Measurements from ENCODE around the gene GDPD1.

The GDPD1 gene

GRCh38 chr17:59238906-59239305 lies 18.6 kb downstream of the GDPD1 start:
- Histone ChIP-seq H3K27ac (ENCODE audit: low read depth, low read length) (no peak overlapping the region), H3K79me2 (ENCODE audit: control insufficient read depth, insufficient read depth, low read length, unreplicated experiment) (no peaks in the 10 kb centered on the region), H3K27me3 (ENCODE audit: insufficient read depth, low read length) (no peaks in the 10 kb centered on the region), H3K36me3 (ENCODE audit: insufficient read depth, low read length) (no peaks in the 10 kb centered on the region), H3K4me3 (ENCODE audit: low read depth, low read length) (no peak overlapping the region), H3K4me1 (ENCODE audit: control insufficient read depth, insufficient read depth, low read length, unreplicated experiment) (no peaks in the 10 kb centered on the region), H2AFZ (ENCODE audit: low read length, unreplicated experiment) (no peak overlapping the region)

- Histone ChIP-seq H3K4me3 (ENCODE audit: low read depth, low read length) (no peak overlapping the region), H3K27me3 (ENCODE audit: insufficient read depth, low read length) (no peaks in the 10 kb centered on the region), H2AFZ (ENCODE audit: low read length, unreplicated experiment) (no peak overlapping the region), H3K36me3 (ENCODE audit: insufficient read depth, low read length) (no peaks in the 10 kb centered on the region), H3K4me1 (ENCODE audit: control insufficient read depth, insufficient read depth, low read length, unreplicated experiment) (no peaks in the 10 kb centered on the region), H3K27ac (ENCODE audit: low read depth, low read length) (no peak overlapping the region), H3K79me2 (ENCODE audit: control insufficient read depth, insufficient read depth, low read length, unreplicated experiment) (no peaks in the 10 kb centered on the region)
These were observed 23.8 kb downstream of the GDPD1 start for GRCh38 chr17:59244081-59244480.

- Histone ChIP-seq H3K36me3 (ENCODE audit: insufficient read depth, low read length) (no peaks in the 10 kb centered on the region), H2AFZ (ENCODE audit: low read length, unreplicated experiment) (peak overlapping the region; percentile 60), H3K4me1 (ENCODE audit: control insufficient read depth, insufficient read depth, low read length, unreplicated experiment) (no peaks in the 10 kb centered on the region), H3K4me3 (ENCODE audit: low read depth, low read length) (no peak overlapping the region), H3K79me2 (ENCODE audit: control insufficient read depth, insufficient read depth, low read length, unreplicated experiment) (no peaks in the 10 kb centered on the region), H3K27ac (ENCODE audit: low read depth, low read length) (no peak overlapping the region), H3K27me3 (ENCODE audit: insufficient read depth, low read length) (no peaks in the 10 kb centered on the region)
These were observed 34.4 kb downstream of the GDPD1 start for GRCh38 chr17:59254742-59255141.

DNA sequence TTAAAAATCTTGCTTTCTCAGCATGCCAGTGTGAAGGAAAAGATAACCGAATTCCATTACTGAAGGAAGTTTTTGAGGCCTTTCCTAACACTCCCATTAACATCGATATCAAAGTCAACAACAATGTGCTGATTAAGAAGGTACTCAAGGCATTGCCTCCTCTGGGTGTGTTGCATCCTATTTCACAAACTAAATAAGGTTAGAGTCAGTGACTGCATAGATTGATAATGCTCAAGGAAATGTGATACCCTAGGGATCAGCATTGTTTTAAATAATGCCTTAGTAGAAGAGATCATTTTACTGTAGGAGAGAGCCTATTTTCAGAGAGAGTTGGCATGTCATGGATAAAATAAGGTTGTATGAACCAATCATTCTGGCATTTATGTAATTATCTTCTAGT lies 36.8 kb downstream of the GDPD1 start:
- Histone ChIP-seq H2AFZ (ENCODE audit: low read length, unreplicated experiment) (no peak overlapping the region), H3K27me3 (ENCODE audit: insufficient read depth, low read length) (no peaks in the 10 kb centered on the region), H3K79me2 (ENCODE audit: control insufficient read depth, insufficient read depth, low read length, unreplicated experiment) (no peaks in the 10 kb centered on the region), H3K27ac (ENCODE audit: low read depth, low read length) (no peak overlapping the region), H3K36me3 (ENCODE audit: insufficient read depth, low read length) (no peaks in the 10 kb centered on the region), H3K4me1 (ENCODE audit: control insufficient read depth, insufficient read depth, low read length, unreplicated experiment) (no peaks in the 10 kb centered on the region), H3K4me3 (ENCODE audit: low read depth, low read length) (no peak overlapping the region)

- no peaks in the 10 kb centered on the region for H3K79me2 ChIP-seq (ENCODE audit: control insufficient read depth, insufficient read depth, low read length, unreplicated experiment)
- H3K36me3 ChIP-seq (ENCODE audit: insufficient read depth, low read length), result no peaks in the 10 kb centered on the region
- H2AFZ ChIP-seq (ENCODE audit: low read length, unreplicated experiment), result no peak overlapping the region
- H3K27ac ChIP-seq (ENCODE audit: low read depth, low read length), result no peak overlapping the region
- H3K4me3 ChIP-seq (ENCODE audit: low read depth, low read length), result no peak overlapping the region
- H3K27me3 ChIP-seq (ENCODE audit: insufficient read depth, low read length), result no peaks in the 10 kb centered on the region
- H3K4me1 ChIP-seq (ENCODE audit: control insufficient read depth, insufficient read depth, low read length, unreplicated experiment), result no peaks in the 10 kb centered on the region
These were observed 40.4 kb downstream of the GDPD1 start for GRCh38 chr17:59260722-59261121.

DNA sequence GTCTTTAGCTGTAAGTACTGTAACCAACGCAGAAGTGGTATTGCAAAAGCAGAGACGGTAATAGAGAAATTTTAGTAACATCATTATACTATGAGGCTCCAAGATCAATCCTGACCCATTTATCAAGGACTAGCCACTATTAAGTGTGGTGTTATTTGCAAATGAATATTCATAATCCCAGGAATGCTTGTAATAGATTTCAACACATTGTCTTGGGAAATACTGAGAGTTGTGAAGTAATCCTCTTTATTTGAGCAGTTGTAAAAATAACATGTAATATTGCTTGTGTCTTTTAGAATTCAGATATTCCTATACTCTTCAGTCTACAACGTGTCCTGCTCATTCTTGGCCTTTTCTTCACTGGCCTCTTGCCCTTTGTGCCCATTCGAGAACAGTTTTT lies 46.4 kb downstream of the GDPD1 start:
- Histone ChIP-seq H3K36me3 (ENCODE audit: insufficient read depth, low read length) (no peaks in the 10 kb centered on the region), H3K27me3 (ENCODE audit: insufficient read depth, low read length) (no peaks in the 10 kb centered on the region), H3K79me2 (ENCODE audit: control insufficient read depth, insufficient read depth, low read length, unreplicated experiment) (no peaks in the 10 kb centered on the region), H3K4me3 (ENCODE audit: low read depth, low read length) (no peak overlapping the region), H3K27ac (ENCODE audit: low read depth, low read length) (no peak overlapping the region), H3K4me1 (ENCODE audit: control insufficient read depth, insufficient read depth, low read length, unreplicated experiment) (no peaks in the 10 kb centered on the region), H2AFZ (ENCODE audit: low read length, unreplicated experiment) (no peak overlapping the region)

DNA sequence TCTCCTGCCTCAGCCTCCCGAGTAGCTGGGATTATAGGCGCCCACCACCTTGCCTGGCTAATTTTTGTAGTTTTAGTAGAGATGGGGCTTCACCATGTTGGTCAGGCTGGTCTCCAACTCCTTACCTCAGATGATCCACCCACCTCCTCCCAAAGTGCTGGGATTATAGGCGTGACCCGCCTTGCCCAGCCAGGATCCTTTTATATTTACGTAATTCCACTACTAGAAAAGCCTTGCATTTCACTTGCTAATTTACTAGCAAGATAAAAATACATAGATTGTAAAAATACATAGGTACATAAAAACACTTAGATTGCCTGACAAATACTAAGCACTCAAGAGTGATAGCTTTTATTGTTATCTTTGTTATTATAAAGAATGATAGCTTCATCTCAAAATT lies 47.5 kb downstream of the GDPD1 start:
- no peaks in the 10 kb centered on the region for H3K36me3 ChIP-seq (ENCODE audit: insufficient read depth, low read length)
- H3K27ac ChIP-seq (ENCODE audit: low read depth, low read length), result no peak overlapping the region
- H3K27me3 ChIP-seq (ENCODE audit: insufficient read depth, low read length), result no peaks in the 10 kb centered on the region

DNA sequence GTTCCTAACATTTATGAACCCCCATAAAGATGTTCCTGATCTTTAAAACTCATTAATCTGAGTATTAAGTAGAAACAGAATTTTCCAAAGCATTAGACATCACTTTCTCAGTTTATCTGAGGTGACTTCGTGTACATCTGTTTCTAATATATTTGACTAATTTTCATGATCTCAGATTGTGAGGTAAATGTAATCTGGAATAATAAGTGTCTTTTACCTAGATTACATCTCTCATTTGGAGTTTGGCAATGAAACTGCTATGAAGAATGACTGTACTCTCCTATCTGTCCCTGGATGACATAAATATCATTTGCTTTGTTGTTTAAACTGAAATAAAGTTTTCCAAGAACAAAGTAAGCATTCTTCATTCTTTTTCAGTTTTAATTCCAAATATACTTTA lies 55.3 kb downstream of the GDPD1 start:
- H2AFZ ChIP-seq (ENCODE audit: low read length, unreplicated experiment), result no peak overlapping the region
- H3K36me3 ChIP-seq (ENCODE audit: insufficient read depth, low read length), result no peaks in the 10 kb centered on the region
- H3K27me3 ChIP-seq (ENCODE audit: insufficient read depth, low read length), result no peaks in the 10 kb centered on the region
- no peaks in the 10 kb centered on the region for H3K79me2 ChIP-seq (ENCODE audit: control insufficient read depth, insufficient read depth, low read length, unreplicated experiment)
- H3K27ac ChIP-seq (ENCODE audit: low read depth, low read length), result no peak overlapping the region
- no peaks in the 10 kb centered on the region for H3K4me1 ChIP-seq (ENCODE audit: control insufficient read depth, insufficient read depth, low read length, unreplicated experiment)
- no peak overlapping the region for H3K4me3 ChIP-seq (ENCODE audit: low read depth, low read length)

More for the DNA sequence above, 47.5 kb downstream of the GDPD1 start:
- Histone ChIP-seq H3K79me2 (ENCODE audit: control insufficient read depth, insufficient read depth, low read length, unreplicated experiment) (no peaks in the 10 kb centered on the region), H2AFZ (ENCODE audit: low read length, unreplicated experiment) (no peak overlapping the region), H3K4me3 (ENCODE audit: low read depth, low read length) (no peak overlapping the region), H3K4me1 (ENCODE audit: control insufficient read depth, insufficient read depth, low read length, unreplicated experiment) (no peaks in the 10 kb centered on the region)

DNA sequence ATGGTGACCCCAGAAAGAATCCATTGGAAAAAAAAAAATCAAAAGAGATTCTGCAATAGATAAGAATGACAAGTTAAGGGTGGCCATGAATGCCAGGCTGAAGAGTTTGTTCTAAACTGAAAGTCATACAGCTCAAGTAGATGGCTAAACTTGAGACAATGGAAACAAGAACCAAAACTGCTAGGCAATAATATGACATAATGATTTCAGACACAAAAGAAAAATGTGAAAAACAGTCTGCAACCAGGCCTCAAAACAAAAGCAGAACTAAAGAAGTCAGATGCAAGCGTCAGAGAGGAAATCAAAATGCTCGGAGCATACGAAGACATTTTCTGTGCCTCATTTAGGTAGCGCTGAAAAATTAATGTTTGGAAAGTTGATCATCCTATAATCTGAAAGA lies 56.7 kb downstream of the GDPD1 start:
- H3K4me3 ChIP-seq (ENCODE audit: low read depth, low read length), result no peak overlapping the region
- no peaks in the 10 kb centered on the region for H3K79me2 ChIP-seq (ENCODE audit: control insufficient read depth, insufficient read depth, low read length, unreplicated experiment)
- no peaks in the 10 kb centered on the region for H3K4me1 ChIP-seq (ENCODE audit: control insufficient read depth, insufficient read depth, low read length, unreplicated experiment)
- H2AFZ ChIP-seq (ENCODE audit: low read length, unreplicated experiment), result no peak overlapping the region
- H3K27me3 ChIP-seq (ENCODE audit: insufficient read depth, low read length), result no peaks in the 10 kb centered on the region
- no peak overlapping the region for H3K27ac ChIP-seq (ENCODE audit: low read depth, low read length)
- H3K36me3 ChIP-seq (ENCODE audit: insufficient read depth, low read length), result no peaks in the 10 kb centered on the region

DNA sequence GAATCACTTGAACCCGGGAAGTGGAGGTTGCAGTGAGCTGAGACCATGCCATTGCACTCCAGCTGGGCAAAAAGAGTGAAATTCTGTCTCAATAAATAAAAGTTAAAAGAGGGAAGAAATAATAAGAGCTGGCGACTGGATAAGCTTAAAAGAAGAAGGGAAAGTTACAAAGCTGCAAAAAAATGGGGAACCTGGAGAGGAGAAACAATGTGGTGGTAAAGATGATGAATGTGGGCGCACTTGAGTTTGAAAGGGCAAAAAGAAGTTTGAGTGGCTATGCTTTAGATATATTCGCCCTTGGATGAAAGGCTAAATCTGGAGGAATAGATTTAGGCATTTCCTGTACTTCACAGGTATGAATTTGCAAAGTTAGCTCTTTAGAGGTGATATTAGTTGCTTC lies 58.1 kb downstream of the GDPD1 start:
- no peaks in the 10 kb centered on the region for H3K27me3 ChIP-seq (ENCODE audit: insufficient read depth, low read length)
- no peaks in the 10 kb centered on the region for H3K79me2 ChIP-seq (ENCODE audit: control insufficient read depth, insufficient read depth, low read length, unreplicated experiment)
- no peak overlapping the region for H3K4me3 ChIP-seq (ENCODE audit: low read depth, low read length)
- no peaks in the 10 kb centered on the region for H3K36me3 ChIP-seq (ENCODE audit: insufficient read depth, low read length)
- no peak overlapping the region for H3K27ac ChIP-seq (ENCODE audit: low read depth, low read length)
- H2AFZ ChIP-seq (ENCODE audit: low read length, unreplicated experiment), result no peak overlapping the region
- H3K4me1 ChIP-seq (ENCODE audit: control insufficient read depth, insufficient read depth, low read length, unreplicated experiment), result no peaks in the 10 kb centered on the region

DNA sequence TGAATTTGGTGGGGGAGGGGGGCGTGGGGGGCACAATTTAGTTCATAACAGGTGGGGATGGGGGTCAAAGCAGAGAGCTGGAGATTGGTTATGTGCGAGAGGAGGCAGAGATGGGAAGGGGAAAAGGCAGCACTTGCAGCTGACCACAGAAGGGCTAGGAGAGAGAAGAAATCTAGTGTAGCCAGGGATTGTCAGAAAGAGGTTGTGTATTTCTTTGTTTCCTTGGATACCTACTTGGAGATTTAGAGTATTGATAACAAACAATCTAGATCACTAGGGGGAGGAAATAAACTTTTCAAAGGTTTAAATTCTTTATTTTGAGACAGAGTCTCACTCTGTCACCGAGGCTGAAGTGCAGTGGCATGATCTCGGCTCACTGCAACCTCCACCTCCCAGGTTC lies 64.0 kb downstream of the GDPD1 start:
- Histone ChIP-seq H3K4me3 (ENCODE audit: low read depth, low read length) (no peak overlapping the region), H2AFZ (ENCODE audit: low read length, unreplicated experiment) (no peak overlapping the region), H3K27me3 (ENCODE audit: insufficient read depth, low read length) (no peaks in the 10 kb centered on the region), H3K4me1 (ENCODE audit: control insufficient read depth, insufficient read depth, low read length, unreplicated experiment) (no peaks in the 10 kb centered on the region), H3K36me3 (ENCODE audit: insufficient read depth, low read length) (no peaks in the 10 kb centered on the region), H3K27ac (ENCODE audit: low read depth, low read length) (no peak overlapping the region), H3K79me2 (ENCODE audit: control insufficient read depth, insufficient read depth, low read length, unreplicated experiment) (no peaks in the 10 kb centered on the region)

Measured in ACC112 (cell line).